ENCODE data around the gene NUCKS1.

Gene NUCKS1

DNA sequence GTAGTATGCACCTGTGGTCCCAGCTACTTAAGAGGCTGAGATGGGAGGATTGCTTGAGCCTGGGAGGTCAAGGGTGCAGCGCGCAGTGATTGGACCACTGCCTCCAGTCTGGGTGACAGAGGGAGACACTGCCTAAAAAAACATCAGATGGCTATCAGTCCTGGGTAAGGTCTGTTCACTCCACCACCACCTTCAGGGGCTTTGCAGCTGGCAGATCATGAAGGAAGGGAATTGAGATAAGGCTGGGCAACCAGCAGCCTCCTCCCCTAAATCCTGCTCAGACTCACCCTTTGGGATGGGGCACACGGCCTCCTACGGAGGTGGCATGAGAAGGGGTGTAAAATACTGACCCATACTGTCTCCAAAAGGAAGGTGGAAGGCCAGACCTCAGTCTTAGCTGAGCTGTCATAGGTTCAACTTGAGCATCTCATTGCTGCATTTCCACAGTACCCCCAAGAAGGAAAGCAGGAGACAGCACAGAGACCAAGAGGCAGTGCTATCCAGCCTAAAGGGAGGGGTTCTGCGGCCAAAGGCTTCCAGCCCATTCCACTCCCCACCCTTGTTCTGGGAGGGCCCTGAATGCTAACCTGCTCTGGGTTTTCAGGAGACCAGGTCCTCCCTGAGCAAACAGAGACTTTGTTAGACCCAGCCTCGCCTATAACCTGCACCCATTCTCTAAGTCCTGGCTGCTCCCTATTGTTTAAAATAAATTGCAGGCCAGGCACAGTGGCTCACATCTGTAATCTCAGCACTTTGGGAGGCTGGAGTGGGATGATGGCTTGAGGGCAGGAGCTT, 83.4 kb downstream of the NUCKS1 start:
- no peak for DNase-seq

DNA sequence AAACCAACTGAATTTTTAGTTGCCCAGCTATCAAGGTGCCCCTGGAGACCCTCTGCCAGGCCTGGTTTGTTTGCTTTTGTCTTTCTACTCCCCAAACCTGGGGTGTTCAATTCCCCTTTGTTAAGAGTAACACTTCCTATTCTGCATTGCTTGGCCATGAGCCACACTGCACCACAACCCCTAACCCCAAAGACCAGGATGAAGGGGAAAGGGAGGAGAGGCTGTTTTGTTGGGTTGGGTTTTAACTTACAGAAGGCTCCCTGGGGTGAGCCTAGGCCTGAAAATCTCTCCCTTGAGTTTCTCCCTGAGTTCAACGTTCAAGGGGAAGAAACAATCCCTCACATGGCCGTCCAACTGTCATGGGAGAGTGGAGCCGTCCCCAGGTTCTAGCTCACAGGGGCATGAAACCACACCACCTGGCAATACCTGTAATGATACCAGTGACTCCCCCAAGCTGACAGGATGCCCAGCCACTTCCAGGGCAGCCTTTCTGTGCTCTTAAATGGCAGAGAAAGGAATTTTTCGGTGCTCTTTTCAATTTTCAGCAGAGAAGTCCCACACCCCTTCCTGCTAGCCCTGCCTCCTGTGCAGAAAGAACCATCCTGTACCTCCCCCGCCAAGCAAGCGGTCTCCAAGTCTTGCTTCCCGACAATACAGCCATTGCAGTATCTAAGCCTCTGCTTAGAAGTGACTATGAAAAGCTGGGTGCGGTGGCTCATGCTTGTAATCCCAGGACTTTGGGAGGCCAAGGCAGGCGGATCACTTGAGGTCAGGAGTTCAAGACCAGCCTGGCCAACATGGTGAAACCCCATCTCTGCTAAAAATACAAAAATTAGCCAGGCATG, 84.6 kb downstream of the NUCKS1 start:
- DNase-seq: no peak

DNA sequence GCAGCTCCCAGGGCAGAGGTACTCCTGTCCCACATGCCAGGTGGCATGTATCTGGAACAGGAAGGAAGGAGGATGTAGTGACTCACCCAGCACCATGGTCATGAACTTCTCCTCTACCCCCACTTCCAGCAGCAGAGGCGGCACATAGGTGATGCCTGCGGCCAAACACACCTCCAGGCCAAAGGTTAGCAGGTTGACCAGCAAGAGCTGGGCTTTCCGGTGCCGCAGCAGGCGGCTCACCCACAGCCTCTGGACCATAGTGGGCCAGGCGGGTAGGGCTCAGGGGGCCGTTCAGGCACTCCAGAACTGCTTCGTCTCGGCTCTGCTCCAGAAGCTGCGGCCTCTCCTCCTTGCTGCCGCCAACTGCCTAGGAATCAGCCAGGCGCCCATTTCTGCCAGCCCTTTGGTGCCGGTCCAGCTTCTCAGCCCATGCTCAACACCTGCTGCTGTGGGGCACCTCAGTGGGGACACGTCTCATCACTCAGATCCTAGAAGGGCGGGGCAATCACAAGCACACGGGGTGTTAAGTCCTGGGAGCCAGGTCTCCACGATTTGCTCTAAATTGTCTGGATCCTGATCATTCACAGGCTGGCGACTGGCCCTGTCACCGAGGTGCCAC, 85.5 kb downstream of the NUCKS1 start:
- no peak for DNase-seq

DNA sequence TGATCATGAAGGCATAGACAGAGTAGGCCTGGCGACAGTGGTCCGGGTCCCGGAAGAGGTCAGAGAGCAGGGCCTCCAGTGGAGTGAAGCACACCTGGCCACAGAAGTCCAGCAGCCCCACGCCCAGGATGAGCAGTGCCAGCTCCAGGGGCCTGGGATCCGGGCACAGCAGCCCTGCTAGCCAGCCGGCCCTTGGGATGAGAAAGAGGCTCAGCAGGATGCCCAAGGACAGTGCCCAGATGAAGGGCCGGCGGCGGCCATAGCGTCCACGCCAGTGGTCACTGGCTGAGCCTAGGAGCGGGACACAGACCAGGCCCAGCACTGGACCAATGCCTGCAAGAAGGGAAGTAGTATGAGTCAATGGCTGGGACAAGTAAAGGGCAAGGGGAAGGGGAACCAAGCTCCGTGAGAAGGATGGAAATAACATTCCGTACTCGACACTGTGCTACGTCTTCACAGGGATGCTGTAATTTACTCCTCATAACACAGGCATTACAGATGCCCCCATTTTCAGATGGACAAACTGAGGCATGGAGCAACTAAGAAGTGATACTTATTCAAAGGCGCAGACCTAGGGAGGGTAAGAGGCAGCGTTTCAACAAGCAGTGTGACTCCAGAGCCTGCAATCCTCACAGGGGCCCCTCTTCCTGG, 86.6 kb downstream of the NUCKS1 start:
- no peak for DNase-seq

Data from T-helper 9 cell (primary cell).